Keratinocyte (primary cell): ENCODE measurements around the gene FBXL5. TPM values are rescaled to one million over a fixed set of nuclear protein-coding genes. Genes with fewer than 3 reads are reported as not detected.
A peak's percentile ranks its signal among the peaks of the same experiment; 100 is the strongest.

ENCODE experiments used
- DNase-seq: peaks from one replicate; pipeline ENCODE4 v3.0.0-alpha.2; 2011; ENCODE audit warnings: low read depth, missing footprints, low spot score
- FAIRE-seq: peaks from 2 replicates; lab custom pipeline; 2011; peaks lifted over from hg19 to GRCh38; lab: Jason Lieb, UNC
- H2AFZ ChIP-seq: 2 replicates; pipeline ENCODE4 v1.6.0; 2012; ENCODE audit warnings: low read length, control low read depth, inconsistent platforms; ENCODE audit not compliant: control insufficient read depth
- H3K27ac ChIP-seq: 2 replicates; pipeline ENCODE4 v1.5.1; 2011; ENCODE audit warnings: low read length; ENCODE audit not compliant: control insufficient read depth, insufficient read depth
- H3K27me3 ChIP-seq: 3 replicates; pipeline ENCODE4 v1.6.0; 2011; ENCODE audit warnings: low read length; ENCODE audit not compliant: control insufficient read depth, insufficient read depth; ENCODE audit errors: extremely low read depth
- H3K36me3 ChIP-seq, 2 experiments: 2 replicates in 1 of 2; 3 replicates in 1 of 2; pipeline ENCODE4 v1.5.1; 2011; ENCODE audit warnings: low read length in 2 of 2, mild to moderate bottlenecking in 1 of 2; ENCODE audit not compliant: control insufficient read depth in 2 of 2, insufficient read depth in 2 of 2; ENCODE audit errors: extremely low read depth in 1 of 2
- H3K4me1 ChIP-seq: 3 replicates; pipeline ENCODE4 v1.5.1; 2011; ENCODE audit warnings: low read length; ENCODE audit not compliant: control insufficient read depth, insufficient read depth; ENCODE audit errors: extremely low read depth
- H3K4me2 ChIP-seq: 3 replicates; pipeline ENCODE4 v1.6.0; 2011; ENCODE audit warnings: low read depth, low read length; ENCODE audit not compliant: control insufficient read depth, insufficient read depth; ENCODE audit errors: extremely low read depth
- H3K4me3 ChIP-seq, 3 experiments: fragments of 200-600 bp in 1 of 3; sonication (generic) in 1 of 3; 2 replicates in 2 of 3; 3 replicates in 1 of 3; pipeline ENCODE4 v1.5.1; 2011 to 2016; ENCODE audit warnings: low read length in 3 of 3, mild to moderate bottlenecking in 3 of 3, control low read depth in 2 of 3, inconsistent platforms in 1 of 3, low read depth in 1 of 3, mixed read lengths in 1 of 3, mixed run types in 1 of 3, moderate library complexity in 1 of 3; ENCODE audit not compliant: control insufficient read depth in 2 of 3, insufficient read depth in 2 of 3; ENCODE audit errors: extremely low read depth in 1 of 3
- H3K79me2 ChIP-seq: 2 replicates; pipeline ENCODE4 v1.6.0; 2012; ENCODE audit warnings: low read length; ENCODE audit not compliant: control insufficient read depth, insufficient read depth
- H3K9ac ChIP-seq: 3 replicates; pipeline ENCODE4 v1.6.0; 2011; ENCODE audit warnings: low read length; ENCODE audit not compliant: control insufficient read depth, insufficient read depth; ENCODE audit errors: extremely low read depth
- H3K9me1 ChIP-seq: 3 replicates; pipeline ENCODE4 v1.6.0; 2011; ENCODE audit warnings: low read length; ENCODE audit not compliant: control insufficient read depth, insufficient read depth; ENCODE audit errors: extremely low read depth
- H3K9me3 ChIP-seq: 2 replicates; pipeline ENCODE4 v1.5.1; 2012; ENCODE audit warnings: low read depth, low read length; ENCODE audit not compliant: control insufficient read depth
- H4K20me1 ChIP-seq: 3 replicates; pipeline ENCODE4 v1.6.0; 2011; ENCODE audit warnings: low read length; ENCODE audit not compliant: control insufficient read depth, insufficient read depth; ENCODE audit errors: extremely low read depth
- CTCF ChIP-seq, 3 experiments: IDR thresholded peaks in 1 of 3; conservative IDR thresholded peaks in 1 of 3; optimal IDR thresholded peaks in 1 of 3; 2 replicates in 2 of 3; 3 replicates in 1 of 3; pipeline versions ENCODE3 to v1.5.1; 2011; ENCODE audit warnings: low read length in 3 of 3, mild to moderate bottlenecking in 3 of 3, moderate library complexity in 2 of 3, control low read depth in 1 of 3, inconsistent platforms in 1 of 3; ENCODE audit not compliant: insufficient read depth in 2 of 3; ENCODE audit errors: extremely low read depth in 1 of 3
- EZH2 ChIP-seq: IDR thresholded peaks from one replicate; pipeline ENCODE4 v1.6.1; 2012; ENCODE audit warnings: inconsistent platforms, mild to moderate bottlenecking, low read length, moderate library complexity
- dilution Hi-C: fragments of 300-500 bp; cut with MboI; formaldehyde crosslinking; loops from one replicate; pipeline ENCODE4 v1.7.0; 2020; ENCODE audit warnings: low sequenced_read_pairs; ENCODE audit not compliant: extremely low pct_ligation_motif_present
- polyA plus RNA-seq, 5 experiments: library from polyadenylated mRNA; depleted of rRNA in 3 of 5; stranded (reverse) in 3 of 5; stranded (forward) in 1 of 5; unstranded in 1 of 5; fragments of >200 nt; gene quantifications; 1 replicate in 1 of 5; 2 replicates in 3 of 5; 3 replicates in 1 of 5; pipeline versions ENCODE4 v1.2.1 to v1.2.3, GENCODE V29; 2011 to 2012; ENCODE audit warnings: missing spikeins in 2 of 5, low read depth in 1 of 5, low replicate concordance in 1 of 5

Gene FBXL5
- polyA plus RNA-seq, 1 donor (not counting 4 experiments of a cell fraction or from before 2014, with no cell fraction given) = 63.1 TPM

DNA sequence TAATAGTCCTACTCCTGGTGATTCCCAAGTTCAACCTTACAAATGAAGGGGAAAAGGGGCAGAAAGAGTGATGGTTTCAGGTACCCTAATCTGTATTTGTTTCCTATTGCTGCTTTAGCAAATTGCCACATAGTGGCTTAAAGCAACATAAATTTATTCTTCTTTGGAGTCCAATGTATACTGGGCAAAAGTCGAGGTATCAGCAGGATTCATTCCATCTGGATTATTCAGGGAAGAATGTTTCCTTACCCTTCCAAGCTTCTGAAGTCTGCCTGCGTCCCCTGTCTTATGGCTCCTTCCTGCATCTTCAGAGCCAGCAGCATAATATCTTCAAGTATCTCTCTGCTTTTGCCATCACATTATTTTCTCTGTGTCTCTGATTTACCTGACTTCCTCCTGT lies 37.4 kb upstream of the FBXL5 start:
- H2AFZ ChIP-seq = no peak overlapping the region
- H3K4me2 ChIP-seq = no peak overlapping the region
- peaks cover 51% of the 10 kb centered on the region for H3K4me1 ChIP-seq
- H3K79me2 ChIP-seq = no peaks in the 10 kb centered on the region
- no peak overlapping the region for H3K4me3 ChIP-seq
- H3K9ac ChIP-seq = no peak overlapping the region
- H3K36me3 ChIP-seq = no peaks in the 10 kb centered on the region
- H4K20me1 ChIP-seq = no peaks in the 10 kb centered on the region
- no peaks in the 10 kb centered on the region for H3K9me3 ChIP-seq
- H3K27me3 ChIP-seq = no peaks in the 10 kb centered on the region
- no peak for TF ChIP-seq EZH2
- DNase-seq = no peak
- H3K27ac ChIP-seq = no peak overlapping the region
- FAIRE-seq = no peak
- dilution Hi-C loops = no loop called here
- H3K9me1 ChIP-seq = no peaks in the 10 kb centered on the region

DNA sequence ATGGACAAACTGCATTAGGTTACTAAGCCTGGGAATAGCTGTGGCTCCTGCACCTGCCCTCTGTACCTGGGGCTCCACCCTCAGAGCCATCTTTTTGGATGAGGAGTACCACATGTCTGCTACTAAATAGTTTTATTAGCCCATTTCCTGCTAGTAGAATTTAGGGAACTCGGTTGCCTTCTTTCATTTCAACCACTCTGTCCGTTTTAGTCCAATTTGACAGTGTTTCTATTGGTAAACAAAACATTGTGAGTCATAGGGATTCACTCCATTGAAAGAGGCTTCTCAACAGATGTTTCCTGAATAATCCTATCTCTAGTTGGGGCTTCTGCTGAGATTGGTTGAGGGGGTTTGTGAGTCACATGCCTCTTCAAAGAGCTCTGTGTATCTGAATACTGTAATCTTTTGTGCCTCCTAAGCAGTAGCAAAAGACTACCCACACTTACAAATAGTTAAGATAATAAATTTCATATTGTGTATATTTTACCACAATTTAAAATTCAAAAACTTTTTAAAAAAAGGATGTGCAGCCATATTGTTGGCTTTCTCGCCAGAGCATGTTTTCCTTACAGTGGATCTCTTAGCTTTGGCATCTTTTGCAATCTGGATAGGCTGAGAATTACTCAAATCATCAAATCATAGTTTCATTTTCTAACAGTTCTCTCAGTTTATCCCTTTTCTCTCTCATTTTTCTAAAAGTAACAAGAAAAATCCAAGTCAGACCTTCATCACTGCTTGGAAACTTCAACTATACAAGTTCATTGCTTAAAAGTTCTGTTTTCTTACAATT lies 36.4 kb upstream of the FBXL5 start:
- Histone ChIP-seq H3K4me3 (no peak overlapping the region), H3K9me3 (no peaks in the 10 kb centered on the region), H3K9me1 (no peaks in the 10 kb centered on the region), H3K4me2 (no peak overlapping the region), H3K27ac (peak overlapping the region; percentile 88), H2AFZ (no peak overlapping the region), H4K20me1 (no peaks in the 10 kb centered on the region), H3K36me3 (peaks cover 0 to under 1% of the 10 kb centered on the region in 2 experiments), H3K79me2 (peaks cover 3% of the 10 kb centered on the region), H3K27me3 (no peaks in the 10 kb centered on the region), H3K4me1 (peaks cover 51% of the 10 kb centered on the region), H3K9ac (no peak overlapping the region)
- DNase-seq (no peak), FAIRE-seq (peak; percentile 36)
- dilution Hi-C loops = no loop called here
- TF ChIP-seq CTCF (optimal IDR thresholded peaks at IDR 0.05 in 1 of 3, IDR thresholded peaks at IDR 0.05 in 1 of 3, conservative IDR thresholded peaks at IDR 0.05 in 1 of 3; ENCODE audit: extremely low read depth in 1 of 3, insufficient read depth in 2 of 3, low read length in 3 of 3) (no peak), EZH2 (no peak)
